GM18858 (cell line): ENCODE measurements around the gene TGIF1.
A peak's percentile ranks its signal among the peaks of the same experiment; 100 is the strongest.
"Not testable (repeated sequence)": the region's sequence is repeated elsewhere in the genome, so short reads cannot be mapped to it uniquely, and the experiment has no call there.

Experiments used
- ATAC-seq: cut with Tn5 transposase; IDR thresholded peaks from one replicate; pipeline ENCODE4 v1.9.1; 2021; ENCODE audit not compliant: unreplicated experiment

TGIF1 gene

GRCh38 chr18:3455090-3455635 is 5.2 kb downstream of the TGIF1 start:
- no peak for ATAC-seq

GRCh38 chr18:3455907-3456685 is 6.1 kb downstream of the TGIF1 start:
- ATAC-seq: no peak

DNA sequence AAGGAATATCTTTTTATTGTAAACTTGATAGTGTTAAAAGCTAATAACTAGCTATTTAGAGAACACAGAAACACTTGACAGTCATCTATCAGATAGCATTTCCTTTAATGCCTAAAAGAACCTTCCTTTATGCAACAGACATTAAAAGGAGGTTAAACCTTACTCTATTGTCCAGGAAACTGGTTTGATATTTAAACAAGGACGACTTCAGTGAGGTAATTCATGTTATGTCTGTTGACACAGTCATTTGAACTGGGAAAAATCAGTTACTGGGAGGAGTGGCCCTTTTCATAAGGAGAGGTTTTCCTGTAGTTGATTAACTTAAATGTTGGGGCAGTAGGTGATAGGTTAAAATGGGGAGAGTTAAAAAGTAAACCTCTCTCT is 6.7 kb downstream of the TGIF1 start:
- ATAC-seq: no peak

- ATAC-seq: no peak
Observed at GRCh38 chr18:3457261-3457724, 7.3 kb downstream of the TGIF1 start.

GRCh38 chr18:3458378-3458777 is 8.4 kb downstream of the TGIF1 start:
- no peak for ATAC-seq

GRCh38 chr18:3458952-3459853 is 9.2 kb downstream of the TGIF1 start:
- peak; percentile 53 for ATAC-seq

GRCh38 chr18:3460823-3461398 is 10.9 kb downstream of the TGIF1 start:
- no peak for ATAC-seq

- no peak for ATAC-seq
Observed at GRCh38 chr18:3461704-3462103, 11.7 kb downstream of the TGIF1 start.

- no peak for ATAC-seq
Observed at GRCh38 chr18:3463051-3463450, 13.1 kb downstream of the TGIF1 start.

GRCh38 chr18:3466045-3466444 is 16.1 kb downstream of the TGIF1 start:
- no peak for ATAC-seq

DNA sequence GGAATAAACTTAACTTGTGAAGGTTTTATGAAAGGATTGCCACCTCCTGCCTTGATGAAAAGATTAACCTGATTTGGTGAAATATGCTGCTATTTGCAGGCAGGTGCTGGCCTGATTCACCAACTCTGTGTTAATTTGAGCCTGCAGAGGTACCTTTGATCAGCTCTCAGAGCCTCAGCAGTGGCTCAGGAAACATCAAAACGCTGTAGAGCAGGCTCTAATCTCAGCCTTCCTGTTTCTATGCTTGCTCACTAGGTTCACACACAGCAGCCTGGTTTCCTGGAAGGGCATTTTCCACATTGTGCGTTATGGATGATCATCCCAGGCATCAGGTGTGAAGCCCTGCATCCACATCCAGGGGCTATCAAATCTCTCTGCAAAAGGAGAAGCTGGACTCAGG is 16.9 kb downstream of the TGIF1 start:
- no peak for ATAC-seq

DNA sequence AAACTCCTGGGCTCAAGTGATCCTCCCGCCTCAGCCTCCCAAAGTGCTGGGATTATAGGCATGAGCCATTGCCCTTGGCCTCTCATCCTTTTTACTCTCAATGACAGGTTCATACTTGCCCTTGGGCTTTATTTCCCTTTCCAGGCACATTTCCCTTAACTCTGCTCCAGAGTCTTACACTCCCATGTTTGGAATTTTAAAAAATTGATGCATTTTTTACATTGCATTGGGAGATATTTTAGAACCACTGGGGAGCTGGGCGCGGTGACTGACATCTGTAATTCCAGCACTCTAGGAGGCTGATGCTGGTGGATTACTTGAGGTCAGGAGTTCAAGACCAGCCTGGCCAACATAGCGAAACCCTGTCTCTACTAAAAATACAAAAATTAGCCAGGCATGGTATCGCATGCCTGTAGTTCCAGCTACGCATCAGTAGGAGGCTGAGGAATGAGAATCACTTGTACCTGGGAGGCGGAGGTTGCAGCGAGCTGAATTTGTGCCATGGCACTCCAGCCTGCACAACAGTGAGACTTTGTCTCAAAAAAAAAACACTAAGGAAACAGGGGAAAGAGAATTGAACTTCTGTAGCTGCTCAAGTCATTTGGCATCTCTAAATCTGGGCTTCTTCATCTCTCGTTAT is 18.2 kb downstream of the TGIF1 start:
- no peak for ATAC-seq

DNA sequence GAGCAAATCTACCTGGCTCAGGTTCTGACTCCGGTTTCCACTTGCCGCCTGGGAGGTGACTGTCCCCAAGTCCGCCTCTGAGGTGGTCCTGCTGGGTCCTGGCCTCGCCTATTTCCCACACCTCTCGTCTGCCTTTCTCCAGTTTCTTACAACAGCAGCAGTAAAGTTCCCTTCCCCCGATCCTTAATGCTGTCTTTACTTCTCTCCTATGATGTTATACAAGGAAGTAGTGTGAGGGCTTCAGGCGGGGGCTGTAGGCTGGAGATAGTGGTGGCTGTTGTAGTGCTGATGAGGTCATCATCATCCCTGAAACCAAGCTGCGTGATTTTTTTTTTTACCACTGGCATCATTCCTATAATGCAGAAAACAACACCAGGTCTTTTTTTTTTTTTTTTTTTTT is 18.9 kb downstream of the TGIF1 start:
- ATAC-seq: no peak

DNA sequence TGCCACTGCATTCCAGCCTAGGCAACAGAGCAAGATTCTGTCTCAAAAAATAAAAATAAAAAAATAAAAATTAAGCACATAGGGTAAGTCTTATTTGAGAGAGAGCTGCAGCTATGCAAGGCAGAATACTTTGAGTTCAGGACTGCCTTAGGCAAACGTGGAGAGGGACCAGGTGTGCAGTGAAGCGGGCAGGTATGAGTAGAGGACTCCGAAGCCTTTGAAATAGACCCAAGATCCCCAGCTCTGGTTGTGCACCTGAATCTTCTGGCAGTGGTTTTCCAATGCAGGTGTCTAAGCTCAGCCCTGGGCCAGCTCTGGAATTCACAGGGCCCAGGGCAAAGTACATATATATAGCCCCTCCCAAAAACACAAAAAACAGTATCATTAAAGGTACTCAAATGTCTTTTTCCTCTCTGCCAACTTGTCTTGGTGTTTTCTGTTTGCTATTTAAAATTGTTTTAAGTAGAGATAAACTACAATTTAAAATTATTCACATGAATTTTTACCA is 21.2 kb downstream of the TGIF1 start:
- no peak for ATAC-seq

DNA sequence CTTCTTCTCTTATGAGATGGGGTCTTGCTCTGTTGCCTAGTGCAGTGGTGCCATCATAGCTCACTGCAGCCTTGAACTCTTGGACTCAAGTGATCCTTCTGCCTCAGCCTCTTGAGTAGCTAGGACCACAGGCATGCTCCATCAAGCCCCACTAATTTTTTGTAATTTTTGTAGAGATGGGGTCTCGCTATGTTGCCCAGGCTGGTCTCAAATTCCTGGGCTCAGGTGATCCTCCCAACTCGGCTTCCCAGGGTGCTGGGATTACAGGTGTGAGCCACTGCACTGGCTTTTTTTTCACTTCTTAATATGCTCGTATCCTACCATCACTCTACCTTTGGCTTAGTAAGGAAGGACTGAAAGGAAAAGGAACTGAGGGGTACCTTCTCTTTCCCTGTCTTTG is 22.1 kb downstream of the TGIF1 start:
- ATAC-seq: not testable (repeated sequence)

GRCh38 chr18:3472681-3473544 is 22.9 kb downstream of the TGIF1 start:
- ATAC-seq: peak; percentile 97

- no peak for ATAC-seq
Observed at GRCh38 chr18:3478262-3478978, 28.4 kb downstream of the TGIF1 start.

DNA sequence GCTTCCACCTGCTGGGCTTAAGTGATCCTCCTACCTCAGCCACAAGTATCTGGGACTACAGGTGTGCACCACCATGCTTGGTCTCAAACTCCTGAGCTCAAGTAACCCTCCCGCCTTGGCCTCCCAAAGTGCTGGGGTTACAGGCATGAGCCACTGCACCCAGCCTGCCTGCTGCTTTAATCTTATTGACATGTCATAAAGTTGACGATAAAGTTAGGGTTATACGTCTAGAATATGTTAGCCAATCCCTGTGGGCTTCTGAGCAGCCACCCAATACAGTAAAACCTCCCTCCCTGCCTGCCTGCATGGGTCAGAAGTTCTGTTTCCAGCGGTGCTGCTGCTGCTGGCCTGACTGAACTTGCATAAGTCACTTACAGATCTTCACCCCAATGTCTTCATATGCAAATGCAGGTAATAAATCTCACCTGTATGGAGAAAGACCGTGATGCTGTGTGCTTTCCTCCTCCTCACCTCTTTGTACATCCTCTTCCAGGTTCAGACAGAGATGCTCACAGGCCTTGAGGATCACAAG is 30.1 kb downstream of the TGIF1 start:
- ATAC-seq: no peak
